ENCODE measurements around the gene TBC1D4.

Gene TBC1D4

GRCh38 chr13:75415171-75415570 lies 66.8 kb downstream of the TBC1D4 start:
- peaks cover 20% of the 10 kb centered on the region for H3K4me1 ChIP-seq
- H3K4me3 ChIP-seq: no peak overlapping the region
- peaks cover 17% of the 10 kb centered on the region; the same call in 1 of the 2 replicates for H3K36me3 ChIP-seq
- no peaks in the 10 kb centered on the region for H3K27me3 ChIP-seq
- H3K9me3 ChIP-seq: peaks cover 27% of the 10 kb centered on the region
- peaks cover 37% of the 10 kb centered on the region for H4K20me1 ChIP-seq
- TF ChIP-seq Cebpa-rat (IDR thresholded peaks at IDR 0.05): no peak
- H3K9ac ChIP-seq: no peak overlapping the region
- H3K4me2 ChIP-seq: no peak overlapping the region
- H3K27ac ChIP-seq: no peak overlapping the region

- Histone ChIP-seq H3K4me2 (no peak overlapping the region), H4K20me1 (peaks cover 29% of the 10 kb centered on the region), H3K4me3 (no peak overlapping the region), H3K9ac (no peak overlapping the region), H3K27me3 (no peaks in the 10 kb centered on the region), H3K27ac (no peak overlapping the region), H3K4me1 (peaks cover 20% of the 10 kb centered on the region), H3K36me3 (peaks cover 18% of the 10 kb centered on the region; the same call in 1 of the 2 replicates), H3K9me3 (peaks cover 32% of the 10 kb centered on the region)
- no peak for TF ChIP-seq Cebpa-rat (IDR thresholded peaks at IDR 0.05)
These were observed 67.7 kb downstream of the TBC1D4 start for GRCh38 chr13:75414036-75414827.

- H3K9ac ChIP-seq: no peak overlapping the region
- peaks cover 35% of the 10 kb centered on the region for H3K9me3 ChIP-seq
- H3K27me3 ChIP-seq: no peaks in the 10 kb centered on the region
- H3K4me2 ChIP-seq: no peak overlapping the region
- peaks cover 17% of the 10 kb centered on the region for H3K4me1 ChIP-seq
- peaks cover 18% of the 10 kb centered on the region; the same call in 1 of the 2 replicates for H3K36me3 ChIP-seq
- no peak overlapping the region for H3K4me3 ChIP-seq
- H4K20me1 ChIP-seq: peaks cover 11% of the 10 kb centered on the region
- no peak for TF ChIP-seq Cebpa-rat (IDR thresholded peaks at IDR 0.05)
- H3K27ac ChIP-seq: no peak overlapping the region
These were observed 69.9 kb downstream of the TBC1D4 start for GRCh38 chr13:75411924-75412537.

GRCh38 chr13:75410207-75410606 lies 71.8 kb downstream of the TBC1D4 start:
- no peak for TF ChIP-seq Cebpa-rat (IDR thresholded peaks at IDR 0.05)
- H3K36me3 ChIP-seq: peaks cover 18% of the 10 kb centered on the region; the same call in 1 of the 2 replicates
- H3K9ac ChIP-seq: no peak overlapping the region
- H4K20me1 ChIP-seq: peaks cover 9% of the 10 kb centered on the region; the same call in 1 of the 2 replicates
- no peak overlapping the region for H3K27ac ChIP-seq
- no peak overlapping the region for H3K4me2 ChIP-seq
- no peaks in the 10 kb centered on the region for H3K27me3 ChIP-seq
- peaks cover 11% of the 10 kb centered on the region for H3K4me1 ChIP-seq
- H3K9me3 ChIP-seq: peaks cover 35% of the 10 kb centered on the region
- no peak overlapping the region for H3K4me3 ChIP-seq

GRCh38 chr13:75407998-75408397 lies 74.0 kb downstream of the TBC1D4 start:
- Histone ChIP-seq H3K36me3 (peaks cover 10% of the 10 kb centered on the region; the same call in 1 of the 2 replicates), H4K20me1 (peaks cover 17% of the 10 kb centered on the region; the same call in 1 of the 2 replicates), H3K4me3 (no peak overlapping the region), H3K9ac (no peak overlapping the region), H3K4me1 (peaks cover 11% of the 10 kb centered on the region), H3K9me3 (peaks cover 27% of the 10 kb centered on the region), H3K4me2 (no peak overlapping the region), H3K27ac (no peak overlapping the region), H3K27me3 (no peaks in the 10 kb centered on the region)
- TF ChIP-seq Cebpa-rat (IDR thresholded peaks at IDR 0.05): no peak

GRCh38 chr13:75407473-75407872 lies 74.5 kb downstream of the TBC1D4 start:
- no peak for TF ChIP-seq Cebpa-rat (IDR thresholded peaks at IDR 0.05)
- Histone ChIP-seq H3K9me3 (peaks cover 27% of the 10 kb centered on the region), H3K27me3 (no peaks in the 10 kb centered on the region), H3K27ac (no peak overlapping the region), H3K4me1 (peaks cover 14% of the 10 kb centered on the region), H3K4me3 (no peak overlapping the region), H3K36me3 (peaks cover 10% of the 10 kb centered on the region; the same call in 1 of the 2 replicates), H3K9ac (no peak overlapping the region), H3K4me2 (no peak overlapping the region), H4K20me1 (peaks cover 22% of the 10 kb centered on the region; the same call in 1 of the 2 replicates)

GRCh38 chr13:75405976-75406703 lies 75.8 kb downstream of the TBC1D4 start:
- H3K9me3 ChIP-seq: peaks cover 18% of the 10 kb centered on the region
- no peak overlapping the region for H3K9ac ChIP-seq
- TF ChIP-seq Cebpa-rat (IDR thresholded peaks at IDR 0.05): no peak
- H3K4me1 ChIP-seq: peaks cover 14% of the 10 kb centered on the region
- no peak overlapping the region; the same call in 1 of the 2 replicates for H3K4me2 ChIP-seq
- 0 out of 2 replicates have a peak, but pooled peaks cover 6% of the 10 kb centered on the region for H3K36me3 ChIP-seq
- no peak overlapping the region for H3K27ac ChIP-seq
- H4K20me1 ChIP-seq: peaks cover 22% of the 10 kb centered on the region; the same call in 1 of the 2 replicates
- H3K4me3 ChIP-seq: no peak overlapping the region
- no peaks in the 10 kb centered on the region for H3K27me3 ChIP-seq

- no peaks in the 10 kb centered on the region for H3K27me3 ChIP-seq
- peaks cover 19% of the 10 kb centered on the region for H3K9me3 ChIP-seq
- H3K4me2 ChIP-seq: no peak overlapping the region
- TF ChIP-seq Cebpa-rat (IDR thresholded peaks at IDR 0.05): no peak
- H3K4me3 ChIP-seq: no peak overlapping the region
- peaks cover 22% of the 10 kb centered on the region; the same call in 1 of the 2 replicates for H4K20me1 ChIP-seq
- H3K4me1 ChIP-seq: peaks cover 14% of the 10 kb centered on the region
- H3K9ac ChIP-seq: no peak overlapping the region
- H3K36me3 ChIP-seq: 0 out of 2 replicates have a peak, but pooled peaks cover 7% of the 10 kb centered on the region
- H3K27ac ChIP-seq: no peak overlapping the region
These were observed 77.2 kb downstream of the TBC1D4 start for GRCh38 chr13:75404726-75405125.

GRCh38 chr13:75402787-75403186 lies 79.2 kb downstream of the TBC1D4 start:
- Histone ChIP-seq H3K36me3 (peaks cover 16% of the 10 kb centered on the region), H3K4me1 (peaks cover 14% of the 10 kb centered on the region), H3K9me3 (peaks cover 39% of the 10 kb centered on the region), H3K4me3 (no peak overlapping the region), H3K4me2 (no peak overlapping the region), H4K20me1 (peaks cover 22% of the 10 kb centered on the region; the same call in 1 of the 2 replicates), H3K27me3 (no peaks in the 10 kb centered on the region), H3K9ac (no peak overlapping the region), H3K27ac (no peak overlapping the region)
- TF ChIP-seq Cebpa-rat (IDR thresholded peaks at IDR 0.05): no peak
